KMS-11 (cell line): ENCODE measurements around the gene GPR137B.

Experiments used
- H2AFZ ChIP-seq: fragments of 200-600 bp; sonication (generic); 2 replicates; pipeline ENCODE4 v1.6.1; 2016; ENCODE audit warnings: antibody characterized with exemption, mixed run types, low read depth
- H3K27ac ChIP-seq: fragments of 200-600 bp; sonication (generic); 2 replicates; pipeline ENCODE4 v1.6.1; 2016; ENCODE audit warnings: mild to moderate bottlenecking, mixed run types
- H3K27me3 ChIP-seq: fragments of 200-600 bp; sonication (generic); 2 replicates; pipeline ENCODE4 v1.6.1; 2017; ENCODE audit warnings: mild to moderate bottlenecking, low read depth, mixed run types, moderate library complexity; ENCODE audit not compliant: insufficient read depth
- H3K36me3 ChIP-seq: fragments of 200-600 bp; sonication (generic); 2 replicates; pipeline ENCODE4 v1.6.1; 2017; ENCODE audit warnings: mild to moderate bottlenecking, mixed run types; ENCODE audit not compliant: insufficient read depth
- H3K4me1 ChIP-seq: fragments of 200-600 bp; sonication (generic); 2 replicates; pipeline ENCODE4 v1.6.1; 2016; ENCODE audit warnings: mild to moderate bottlenecking, low read depth, mixed run types; ENCODE audit not compliant: poor library complexity, severe bottlenecking
- H3K4me2 ChIP-seq: fragments of 200-600 bp; sonication (generic); 2 replicates; pipeline ENCODE4 v1.7.0; 2016; ENCODE audit warnings: mild to moderate bottlenecking, mixed run types
- H3K4me3 ChIP-seq: fragments of 200-600 bp; sonication (generic); IDR thresholded peaks from 2 replicates; pipeline ENCODE4 v1.6.1; 2017; ENCODE audit warnings: low read depth, low read length, mixed read lengths; ENCODE audit not compliant: insufficient read depth
- H3K79me2 ChIP-seq: fragments of 200-600 bp; sonication (generic); 2 replicates; pipeline ENCODE4 v1.6.1; 2016; ENCODE audit warnings: low read depth, mixed run types; ENCODE audit not compliant: insufficient read depth
- H3K9ac ChIP-seq: fragments of 200-600 bp; sonication (generic); 2 replicates; pipeline ENCODE4 v1.6.1; 2016; ENCODE audit warnings: mild to moderate bottlenecking, mixed run types
- H4K20me1 ChIP-seq: fragments of 200-600 bp; sonication (generic); 2 replicates; pipeline ENCODE4 v1.6.1; 2016; ENCODE audit warnings: mild to moderate bottlenecking, mixed run types; ENCODE audit not compliant: insufficient read depth
- TF ChIP-seq, protein P1 (sequence below): fragments of 200-600 bp; sonication (generic); conservative IDR thresholded peaks from 2 replicates; pipeline ENCODE4 v1.6.1; 2017; ENCODE audit warnings: low read depth, mild to moderate bottlenecking, antibody characterized with exemption, low read length, moderate library complexity, mixed read lengths

GPR137B gene

DNA sequence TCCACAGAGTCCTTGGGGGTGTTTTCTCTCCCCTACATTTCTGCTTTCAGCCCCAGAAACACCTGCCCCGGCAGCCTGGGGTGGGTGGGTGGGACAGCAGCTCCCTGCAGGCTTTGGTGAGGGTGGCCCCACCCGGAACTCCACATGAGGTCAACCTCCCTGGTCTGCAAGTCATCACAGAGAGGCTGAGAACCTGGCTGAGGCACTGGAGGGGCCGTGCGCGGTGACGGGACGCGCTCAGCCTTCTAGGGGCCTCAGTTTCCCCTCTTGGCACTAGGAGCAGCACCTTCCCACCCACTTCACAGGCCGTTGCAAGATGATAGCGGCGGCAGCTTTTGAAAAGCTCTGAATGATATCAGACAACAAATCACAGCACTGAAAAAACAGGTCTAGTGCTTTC lies 39.7 kb upstream of the GPR137B start:
- no peaks in the 10 kb centered on the region for H4K20me1 ChIP-seq
- H3K4me3 ChIP-seq: no peak overlapping the region
- H3K9ac ChIP-seq: no peak overlapping the region
- no peak overlapping the region for H3K27ac ChIP-seq
- H3K79me2 ChIP-seq: no peaks in the 10 kb centered on the region
- no peaks in the 10 kb centered on the region for H3K36me3 ChIP-seq
- H2AFZ ChIP-seq: no peak overlapping the region
- no peaks in the 10 kb centered on the region for H3K27me3 ChIP-seq
- H3K4me1 ChIP-seq: peaks cover 6% of the 10 kb centered on the region
- TF ChIP-seq, protein P1, sequence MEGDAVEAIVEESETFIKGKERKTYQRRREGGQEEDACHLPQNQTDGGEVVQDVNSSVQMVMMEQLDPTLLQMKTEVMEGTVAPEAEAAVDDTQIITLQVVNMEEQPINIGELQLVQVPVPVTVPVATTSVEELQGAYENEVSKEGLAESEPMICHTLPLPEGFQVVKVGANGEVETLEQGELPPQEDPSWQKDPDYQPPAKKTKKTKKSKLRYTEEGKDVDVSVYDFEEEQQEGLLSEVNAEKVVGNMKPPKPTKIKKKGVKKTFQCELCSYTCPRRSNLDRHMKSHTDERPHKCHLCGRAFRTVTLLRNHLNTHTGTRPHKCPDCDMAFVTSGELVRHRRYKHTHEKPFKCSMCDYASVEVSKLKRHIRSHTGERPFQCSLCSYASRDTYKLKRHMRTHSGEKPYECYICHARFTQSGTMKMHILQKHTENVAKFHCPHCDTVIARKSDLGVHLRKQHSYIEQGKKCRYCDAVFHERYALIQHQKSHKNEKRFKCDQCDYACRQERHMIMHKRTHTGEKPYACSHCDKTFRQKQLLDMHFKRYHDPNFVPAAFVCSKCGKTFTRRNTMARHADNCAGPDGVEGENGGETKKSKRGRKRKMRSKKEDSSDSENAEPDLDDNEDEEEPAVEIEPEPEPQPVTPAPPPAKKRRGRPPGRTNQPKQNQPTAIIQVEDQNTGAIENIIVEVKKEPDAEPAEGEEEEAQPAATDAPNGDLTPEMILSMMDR: no peak
- no peak overlapping the region for H3K4me2 ChIP-seq

DNA sequence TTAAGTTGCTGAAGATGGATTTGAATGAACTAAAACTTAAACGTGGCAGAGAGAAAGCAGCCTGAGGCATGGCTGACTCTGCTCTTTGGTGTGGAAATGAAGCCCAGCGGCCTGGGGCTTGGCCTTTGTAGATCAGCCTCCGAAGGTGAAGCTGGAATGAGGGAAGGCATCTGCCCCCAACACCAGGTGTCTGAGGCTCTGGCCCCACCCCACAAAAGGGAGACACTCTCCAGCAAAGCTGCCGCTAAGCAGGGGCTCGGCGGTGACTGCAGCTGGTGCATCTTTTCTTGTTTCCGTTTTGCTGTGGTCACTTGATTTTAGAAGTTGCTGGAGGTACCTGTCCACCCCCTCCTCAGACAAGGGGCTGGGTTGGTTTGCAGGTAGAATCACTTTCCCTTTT lies 39.3 kb upstream of the GPR137B start:
- Histone ChIP-seq H3K9ac (no peak overlapping the region), H3K79me2 (no peaks in the 10 kb centered on the region), H3K36me3 (no peaks in the 10 kb centered on the region), H3K4me3 (no peak overlapping the region), H3K27me3 (no peaks in the 10 kb centered on the region), H3K4me2 (no peak overlapping the region), H3K4me1 (peaks cover 6% of the 10 kb centered on the region), H2AFZ (no peak overlapping the region), H3K27ac (no peak overlapping the region), H4K20me1 (no peaks in the 10 kb centered on the region)
- TF ChIP-seq, protein P1: no peak

DNA sequence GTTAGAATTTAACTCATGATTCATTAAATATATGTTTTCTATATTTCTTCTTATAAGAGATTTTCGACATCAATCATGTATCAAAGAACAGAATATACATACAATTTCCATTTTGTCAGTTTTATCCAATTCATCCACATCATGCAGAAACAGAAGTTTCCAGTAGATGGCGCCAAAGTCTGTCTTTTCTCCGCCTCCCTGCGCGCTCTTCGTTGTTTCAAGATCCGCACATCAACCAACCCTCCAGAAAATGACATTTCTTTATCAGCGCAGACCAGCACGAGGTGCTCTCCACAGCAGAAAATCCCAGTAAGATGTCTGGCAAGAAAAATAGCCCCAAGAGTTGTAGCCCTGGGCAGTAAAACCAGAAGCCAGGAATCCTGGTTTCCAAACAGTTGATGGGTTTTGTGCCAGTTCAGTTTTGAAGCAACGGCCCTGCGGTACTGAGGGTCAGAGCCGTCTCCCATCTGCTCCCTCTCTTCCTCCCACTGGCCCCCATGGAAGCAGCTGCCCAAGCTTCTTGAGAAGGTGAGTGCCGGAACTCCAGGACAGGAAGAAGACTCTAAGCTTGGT lies 38.6 kb upstream of the GPR137B start:
- TF ChIP-seq, protein P1: peak; percentile 97
- no peak overlapping the region for H3K27ac ChIP-seq
- no peak overlapping the region for H3K9ac ChIP-seq
- peaks cover 6% of the 10 kb centered on the region for H3K4me1 ChIP-seq
- H3K4me3 ChIP-seq: no peak overlapping the region
- no peak overlapping the region for H3K4me2 ChIP-seq
- H4K20me1 ChIP-seq: no peaks in the 10 kb centered on the region
- no peaks in the 10 kb centered on the region for H3K36me3 ChIP-seq
- peak overlapping the region; percentile 43 for H2AFZ ChIP-seq
- no peaks in the 10 kb centered on the region for H3K79me2 ChIP-seq
- H3K27me3 ChIP-seq: no peaks in the 10 kb centered on the region

DNA sequence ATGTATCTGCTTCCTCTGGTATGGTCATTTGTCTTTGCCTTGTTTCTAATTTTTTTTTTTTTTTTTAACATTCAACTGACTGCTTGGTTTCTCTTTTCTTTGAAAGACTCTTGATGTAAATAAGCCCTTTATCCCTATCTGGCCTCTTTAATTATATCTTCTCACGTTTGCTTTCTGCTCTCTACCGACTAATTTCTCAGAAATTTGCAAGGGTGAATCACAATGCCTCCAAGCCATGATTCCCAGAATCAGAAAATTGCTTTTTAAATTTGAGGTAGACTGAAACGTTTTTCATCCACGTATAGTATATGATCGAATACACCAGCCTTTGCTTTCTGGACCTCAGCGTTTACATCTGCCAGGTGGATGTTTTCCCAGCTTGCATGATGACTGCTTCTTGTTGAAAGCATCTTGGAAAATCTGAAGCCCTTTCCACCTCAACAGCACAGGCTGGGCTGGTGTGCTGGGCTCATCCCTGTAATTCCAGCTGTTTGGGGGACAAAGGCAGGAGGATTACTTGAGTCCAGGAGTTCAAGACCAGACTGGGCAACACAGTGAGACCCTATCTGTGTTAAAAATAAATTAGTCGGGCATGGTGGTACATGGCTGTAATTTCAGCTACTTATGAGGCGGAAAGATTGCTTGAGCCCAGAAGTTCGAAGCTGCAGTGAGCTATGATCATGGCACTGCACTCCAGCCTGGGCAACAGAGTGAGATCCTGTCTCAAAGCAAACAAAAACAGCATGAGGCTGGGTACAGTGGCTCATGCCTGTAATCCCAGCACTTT lies 35.0 kb upstream of the GPR137B start:
- H3K4me1 ChIP-seq: peaks cover 6% of the 10 kb centered on the region
- no peaks in the 10 kb centered on the region for H3K79me2 ChIP-seq
- H4K20me1 ChIP-seq: no peaks in the 10 kb centered on the region
- H3K36me3 ChIP-seq: no peaks in the 10 kb centered on the region
- no peak overlapping the region for H3K9ac ChIP-seq
- H2AFZ ChIP-seq: no peak overlapping the region
- H3K27ac ChIP-seq: no peak overlapping the region
- TF ChIP-seq, protein P1: no peak
- no peak overlapping the region for H3K4me2 ChIP-seq
- no peak overlapping the region for H3K4me3 ChIP-seq
- H3K27me3 ChIP-seq: no peaks in the 10 kb centered on the region
